HG03025 (cell line): Measurements from ENCODE around the gene BTBD18.

ENCODE experiments used
- ATAC-seq: cut with Tn5 transposase; IDR thresholded peaks from one replicate; pipeline ENCODE4 v1.9.1; 2021; ENCODE audit warnings: mild to moderate bottlenecking, moderate library complexity; ENCODE audit not compliant: unreplicated experiment, low FRiP score

The BTBD18 gene, protein sequence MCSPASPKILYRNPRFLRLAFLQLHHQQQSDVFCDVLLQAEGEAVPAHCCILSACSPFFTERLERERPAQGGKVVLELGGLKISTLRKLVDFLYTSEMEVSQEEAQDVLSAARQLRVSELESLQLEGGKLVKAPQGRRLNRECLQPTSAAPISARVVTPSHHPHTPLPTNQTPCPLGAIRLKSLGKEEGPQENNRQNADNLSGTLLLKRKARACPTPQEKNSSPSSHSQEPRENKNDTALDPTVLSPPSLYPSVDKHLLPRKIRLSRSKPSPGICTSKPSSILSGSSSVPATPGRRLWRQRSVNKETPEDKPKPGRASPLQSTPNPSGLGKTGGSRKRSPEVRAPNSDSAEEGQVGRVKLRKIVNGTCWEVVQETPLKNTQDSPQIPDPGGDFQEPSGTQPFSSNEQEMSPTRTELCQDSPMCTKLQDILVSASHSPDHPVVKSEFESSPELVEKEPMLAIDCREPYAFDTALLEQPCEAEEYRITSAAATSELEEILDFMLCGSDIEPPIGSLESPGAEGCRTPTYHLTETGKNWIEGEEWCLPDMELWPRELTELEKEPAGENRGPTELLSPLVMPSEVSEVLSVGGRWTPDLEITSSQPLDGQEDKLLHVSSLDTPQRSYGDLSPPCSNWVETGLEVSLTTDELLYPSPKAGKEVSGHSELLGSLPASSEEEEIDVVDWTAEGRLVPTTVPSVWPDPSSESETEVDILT

DNA sequence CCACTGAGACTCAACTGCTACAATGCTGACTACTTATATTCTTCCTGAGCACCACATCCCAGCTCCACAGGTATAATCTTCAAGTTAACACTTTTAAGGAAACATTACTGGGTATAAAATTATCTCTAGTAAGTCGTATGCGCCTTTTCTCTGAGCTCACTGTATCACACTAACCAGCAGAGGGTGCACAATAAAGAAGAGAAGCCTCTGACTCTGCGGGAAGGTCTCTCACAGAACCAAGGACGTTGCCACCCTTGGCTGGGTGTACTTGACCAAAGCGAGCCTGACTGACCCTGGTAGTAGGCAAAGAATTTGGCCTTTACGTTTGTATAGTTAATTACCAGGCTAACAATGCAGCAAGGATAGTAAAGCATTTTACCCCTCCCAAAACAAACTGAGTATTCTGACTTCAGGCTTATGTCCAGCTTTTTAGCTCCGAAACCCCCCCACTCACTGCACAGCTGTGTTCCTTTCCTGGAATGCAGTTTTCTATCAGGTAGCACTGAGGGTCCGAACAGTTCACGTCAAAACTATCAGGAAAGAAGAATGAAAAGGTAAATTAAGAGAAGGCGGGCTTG lies at the start of gene BTBD18:
Gene BTBD18 (minus strand): TSS at position 144 of the 578 bp plus-strand sequence. CDS start 631 bp downstream, outside the sequence.
- ATAC-seq: no peak

DNA sequence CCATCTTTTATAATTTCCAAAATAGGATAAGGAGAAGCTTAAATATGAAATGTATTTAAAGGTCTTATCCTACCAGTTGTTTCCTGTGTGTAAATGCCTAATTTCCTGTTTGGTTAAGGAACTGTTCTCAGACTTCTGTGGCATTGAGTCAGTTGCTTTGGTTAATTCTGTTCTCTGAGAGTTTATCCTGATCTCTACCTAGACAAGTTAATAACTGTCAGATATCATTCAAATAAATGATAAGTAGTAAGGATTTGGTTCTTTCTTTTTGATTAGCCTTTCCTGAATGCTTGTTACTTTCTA lies 49.5 kb upstream of the BTBD18 start:
- no peak for ATAC-seq

DNA sequence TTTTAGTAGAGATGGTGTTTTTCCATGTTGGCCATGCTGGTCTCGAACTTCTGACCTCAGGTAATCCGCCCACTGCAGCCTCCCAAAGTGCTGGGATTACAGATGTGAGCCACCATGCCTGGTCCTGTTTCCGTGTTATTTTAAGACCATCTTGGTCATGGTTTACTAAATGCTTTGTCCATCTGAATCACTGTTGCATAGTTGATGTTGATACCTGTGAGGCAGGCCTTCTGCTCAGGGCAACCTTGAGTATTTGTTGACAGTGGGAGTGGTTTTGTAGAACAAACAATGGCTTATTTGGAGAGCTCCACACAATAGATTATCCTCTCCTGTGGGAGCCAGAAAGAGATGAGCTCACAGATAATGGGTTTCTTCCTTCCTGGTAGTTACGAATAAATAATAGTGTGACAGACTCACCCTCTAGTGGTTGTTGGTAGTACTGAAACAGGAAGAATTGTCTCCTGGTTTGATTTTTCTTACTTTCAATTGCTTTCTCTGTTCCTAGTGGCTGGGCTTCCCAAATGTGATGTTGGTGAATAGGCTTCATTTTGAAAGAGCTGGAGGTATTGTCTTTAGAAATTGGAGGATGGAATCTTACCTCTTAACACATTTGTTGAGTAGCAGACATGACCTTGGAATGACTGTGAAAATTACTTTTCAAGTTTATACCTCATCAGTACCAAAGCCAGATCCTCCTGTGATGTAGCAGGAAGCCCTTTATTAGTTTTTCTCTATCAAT lies 49.0 kb upstream of the BTBD18 start:
- ATAC-seq: no peak

DNA sequence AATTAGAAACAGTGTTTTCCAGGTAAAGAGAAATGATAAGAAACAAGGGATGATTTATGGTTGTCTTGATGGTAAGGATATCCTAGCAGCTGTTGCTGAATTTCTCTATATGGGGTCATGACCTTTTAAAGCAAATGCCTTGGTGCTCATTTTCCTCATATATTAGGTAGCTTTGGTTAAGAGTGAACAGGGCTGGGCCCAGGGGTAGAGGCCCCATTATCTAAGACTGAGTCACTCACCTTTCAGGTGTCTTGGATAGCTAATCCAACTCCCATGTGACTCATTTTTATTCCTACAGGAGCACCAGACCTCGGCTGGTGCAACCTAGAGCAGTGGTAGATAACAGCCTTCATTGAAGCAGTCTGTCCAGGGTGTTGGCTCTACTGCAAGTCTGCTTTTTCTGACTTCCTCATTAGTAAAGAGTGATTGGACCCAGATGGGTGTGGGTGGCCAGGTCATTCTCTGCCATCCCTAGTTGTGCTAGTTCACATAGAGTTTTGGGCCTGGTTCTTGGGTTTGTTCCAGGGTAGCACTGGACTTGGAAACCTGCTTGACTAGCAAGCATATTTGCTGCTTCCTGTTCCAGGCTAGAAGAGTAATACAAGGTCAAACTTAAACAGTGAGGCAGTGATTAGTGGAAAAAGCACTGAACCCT lies 47.4 kb upstream of the BTBD18 start:
- no peak for ATAC-seq

DNA sequence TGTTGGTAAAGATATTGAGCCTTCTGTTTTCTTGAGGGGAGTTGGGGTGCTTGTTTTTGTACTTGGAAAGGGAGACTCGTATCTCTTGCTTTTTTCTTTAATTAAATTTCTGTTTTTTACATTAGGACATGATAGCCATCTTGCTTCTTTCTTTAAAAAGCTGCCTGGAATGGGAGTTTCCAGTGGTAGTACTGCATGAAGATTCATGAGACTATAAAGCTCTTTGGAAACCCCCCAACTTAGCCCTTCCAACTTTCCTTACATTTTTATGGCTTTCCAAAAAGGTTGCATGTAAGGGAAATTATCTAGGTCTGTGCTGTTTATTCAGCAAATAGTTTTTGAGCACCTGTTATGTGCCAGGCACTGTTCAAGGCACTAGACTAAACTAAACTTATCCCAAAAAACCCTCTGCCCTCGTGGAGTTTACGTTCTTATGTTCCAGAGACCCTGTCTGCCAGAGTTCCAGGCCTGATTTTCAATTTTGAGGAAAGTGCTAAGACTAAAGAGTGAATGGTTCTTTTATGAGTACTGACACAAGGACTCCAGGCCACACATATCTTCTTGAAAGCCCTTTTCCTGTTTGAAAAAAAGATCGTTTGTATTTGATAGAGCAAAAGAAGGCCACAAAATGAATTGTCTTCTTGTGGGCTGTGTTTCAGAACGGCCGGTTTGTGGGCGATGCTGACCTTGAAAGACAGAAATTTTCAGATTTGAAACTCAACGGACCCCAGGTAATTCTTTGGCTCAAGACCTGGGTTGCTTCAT lies 41.9 kb upstream of the BTBD18 start:
- ATAC-seq: no peak

DNA sequence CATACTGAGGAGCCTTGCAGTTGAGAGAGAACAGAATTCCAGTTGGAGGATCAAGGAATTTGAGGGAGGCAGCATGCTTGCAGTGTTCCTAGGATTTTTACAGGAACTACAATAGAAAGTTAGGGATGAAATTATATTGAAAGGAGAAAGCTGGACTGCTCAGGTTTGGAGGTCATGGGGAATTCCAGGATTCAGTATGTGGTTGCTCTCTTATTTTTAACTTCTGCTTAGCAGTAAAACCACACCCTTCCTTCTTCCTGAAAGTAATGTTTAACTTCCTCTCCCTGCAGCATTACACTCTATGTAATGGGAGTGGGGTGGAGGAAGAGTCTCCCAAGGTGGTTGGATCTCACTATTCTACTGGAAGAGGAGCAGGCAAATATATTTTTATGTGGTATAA lies 41.3 kb upstream of the BTBD18 start:
- no peak for ATAC-seq

DNA sequence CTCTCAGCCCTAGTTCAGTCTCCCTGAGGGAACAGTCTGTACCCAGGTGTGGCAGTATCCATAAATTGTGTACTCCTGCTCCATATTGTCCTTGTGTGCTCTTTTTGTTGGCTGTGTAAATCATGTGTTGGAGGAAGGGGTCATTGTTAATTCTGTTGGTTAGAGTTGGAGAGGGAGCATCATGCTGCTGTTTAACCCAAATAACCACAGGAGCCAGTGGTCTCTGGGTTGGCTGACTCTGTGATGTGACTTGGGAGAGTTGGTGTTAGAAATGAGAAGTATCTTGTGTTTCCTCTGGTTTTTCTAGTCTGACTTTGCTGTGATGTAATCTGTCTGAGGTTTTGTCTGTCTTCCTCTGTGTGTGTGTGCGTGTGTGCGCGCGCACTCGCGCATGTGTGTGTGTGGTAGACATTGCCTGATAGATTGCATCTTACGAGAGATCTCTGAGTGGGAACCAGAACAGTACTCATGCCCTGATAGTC lies 40.5 kb upstream of the BTBD18 start:
- ATAC-seq: peak; percentile 68

DNA sequence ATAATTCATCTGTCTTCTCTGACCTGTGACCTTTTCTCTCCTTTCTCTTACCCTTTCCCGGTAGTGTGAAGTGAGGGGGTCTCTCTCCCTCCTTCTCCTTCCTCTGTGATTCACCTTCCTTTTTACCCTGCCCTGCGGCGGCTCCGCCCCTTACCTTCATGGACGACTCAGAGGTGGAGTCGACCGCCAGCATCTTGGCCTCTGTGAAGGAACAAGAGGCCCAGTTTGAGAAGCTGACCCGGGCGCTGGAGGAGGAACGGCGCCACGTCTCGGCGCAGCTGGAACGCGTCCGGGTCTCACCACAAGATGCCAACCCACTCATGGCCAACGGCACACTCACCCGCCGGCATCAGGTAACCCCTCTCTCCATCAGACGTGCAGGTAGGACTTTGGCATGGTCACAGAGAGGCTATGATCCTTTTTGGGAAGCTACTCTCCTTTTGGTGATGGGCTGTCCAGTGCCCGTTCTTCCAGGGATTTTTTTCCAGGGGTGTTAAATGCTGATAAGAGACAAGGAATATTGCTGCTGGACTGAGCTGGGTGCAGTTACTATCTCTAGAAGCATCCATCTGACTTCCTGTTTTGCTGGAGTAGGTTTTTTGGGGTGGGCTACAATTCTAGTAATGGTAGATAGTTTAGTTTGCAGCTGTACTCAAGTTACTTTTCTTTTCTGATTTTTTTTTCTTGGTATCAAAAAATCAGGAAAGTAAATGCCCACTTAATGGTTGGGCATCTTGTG lies 39.9 kb upstream of the BTBD18 start:
- ATAC-seq: no peak

DNA sequence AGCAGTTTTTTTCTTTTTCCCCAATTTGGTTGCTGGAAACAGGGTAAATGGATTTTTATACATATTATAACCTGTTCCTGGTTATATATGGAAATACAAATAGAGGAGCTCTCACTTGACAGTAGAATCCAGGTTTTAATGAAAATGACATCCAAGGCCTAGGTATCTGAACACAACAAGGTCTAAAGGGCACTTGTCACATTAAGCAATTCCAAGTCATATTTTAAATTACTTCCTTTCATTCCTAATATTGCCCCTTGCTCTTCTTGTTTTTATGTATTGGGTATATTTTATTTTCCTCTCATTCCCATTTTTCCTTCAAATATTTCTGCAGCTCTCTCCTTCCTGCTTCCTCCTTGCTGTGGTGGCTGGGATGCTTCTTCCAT lies 37.1 kb upstream of the BTBD18 start:
- no peak for ATAC-seq

DNA sequence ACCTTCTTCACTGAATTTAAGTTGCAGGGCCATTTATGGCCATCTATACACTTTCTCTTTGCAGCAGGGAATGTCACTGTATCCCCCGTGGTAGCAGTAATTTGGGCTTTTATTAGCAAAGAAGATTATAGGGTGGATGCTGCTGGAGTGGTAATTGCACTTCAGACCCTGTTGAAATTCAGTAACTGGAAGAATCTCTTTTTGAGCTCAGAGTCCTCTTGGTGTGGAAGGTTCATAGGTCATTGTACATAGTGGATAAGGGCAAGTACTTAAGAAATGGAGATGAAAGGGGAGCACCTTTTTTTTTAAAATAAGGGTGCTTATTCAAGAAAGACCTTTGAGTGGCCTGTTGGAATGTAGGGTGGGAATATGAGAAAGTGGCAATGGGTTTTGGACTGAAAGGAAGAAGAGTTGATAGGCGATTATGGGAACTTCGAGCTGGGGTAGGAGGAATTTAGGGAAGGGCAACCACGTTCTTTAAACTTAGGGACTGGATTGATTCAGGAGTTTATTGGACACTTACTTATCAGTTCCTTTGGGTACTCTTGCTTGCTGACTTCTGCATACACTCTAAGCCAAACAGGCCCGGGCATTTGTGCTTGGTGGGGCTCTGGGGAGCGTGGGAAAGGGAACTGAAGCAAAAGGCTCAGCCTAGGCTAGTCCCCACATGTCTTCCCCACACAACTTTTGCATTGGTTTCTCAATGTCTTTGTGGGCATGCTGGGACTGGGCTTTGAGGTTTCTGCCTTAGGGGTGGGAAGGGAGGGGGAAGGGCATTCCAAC lies 36.5 kb upstream of the BTBD18 start:
- ATAC-seq: no peak

DNA sequence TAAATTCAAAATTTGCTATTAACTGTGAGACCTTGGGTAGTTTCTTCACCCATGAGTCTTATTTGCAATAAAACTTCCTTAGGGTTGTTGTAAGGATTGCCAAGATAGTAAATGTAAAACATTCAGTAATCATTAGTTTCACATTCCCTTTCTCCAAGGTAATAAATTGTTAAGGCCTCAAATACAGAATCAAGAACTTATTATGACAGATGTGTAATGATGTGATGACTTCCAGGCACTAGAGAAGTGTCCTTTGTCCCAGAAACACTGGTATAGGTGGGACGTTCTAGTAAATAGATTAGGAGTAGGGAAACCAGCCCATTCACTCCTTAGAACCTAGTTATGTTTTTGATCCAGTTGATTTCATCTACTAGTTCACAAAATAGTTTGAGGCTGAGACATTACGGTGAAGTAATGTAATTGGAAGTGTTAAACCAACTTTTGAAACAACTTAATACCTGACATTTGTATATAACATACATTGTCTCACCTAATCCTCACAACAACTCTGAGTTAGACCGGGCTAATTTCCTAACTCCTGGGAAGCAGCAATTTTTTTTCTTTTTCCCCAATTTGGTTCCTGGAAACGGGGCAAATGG lies 35.5 kb upstream of the BTBD18 start:
- ATAC-seq: no peak

DNA sequence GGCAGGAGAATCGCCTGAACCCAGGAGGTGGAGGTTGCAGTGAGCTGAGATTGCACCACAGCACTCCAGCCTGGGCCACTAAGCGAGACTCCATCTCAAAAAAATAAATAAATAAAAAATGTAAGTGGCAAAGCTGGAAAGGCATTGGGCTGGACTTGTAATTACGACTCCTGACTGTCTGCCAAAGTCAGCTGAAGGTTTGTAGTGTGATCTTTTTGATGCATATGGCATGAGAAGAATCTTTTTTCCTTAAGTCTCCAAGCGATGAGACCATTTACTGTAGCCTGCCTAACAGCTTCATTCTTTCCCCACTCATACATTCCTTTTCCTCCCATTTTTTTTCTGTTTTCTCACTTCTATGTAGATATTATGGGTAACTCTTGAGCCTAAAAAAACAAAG lies 34.8 kb upstream of the BTBD18 start:
- ATAC-seq: no peak

DNA sequence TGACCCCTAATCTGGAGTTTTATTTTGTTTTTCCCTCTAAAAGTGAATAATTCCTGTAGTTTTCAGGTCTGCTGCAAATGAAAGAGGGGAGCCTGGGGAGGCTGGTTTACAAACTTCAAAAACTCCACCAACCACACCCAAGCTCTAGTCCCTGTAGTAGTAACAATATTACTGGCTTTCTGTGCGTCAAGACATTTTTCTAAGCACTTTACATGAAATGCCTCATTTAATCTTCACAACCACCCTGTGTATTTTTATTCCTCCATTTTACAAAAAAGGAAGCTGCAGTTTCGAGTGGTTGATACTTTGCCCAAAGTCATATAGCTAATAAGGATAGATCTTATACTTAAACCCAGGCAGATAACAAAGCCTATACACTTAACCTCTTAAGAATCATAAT lies 33.5 kb upstream of the BTBD18 start:
- no peak for ATAC-seq

DNA sequence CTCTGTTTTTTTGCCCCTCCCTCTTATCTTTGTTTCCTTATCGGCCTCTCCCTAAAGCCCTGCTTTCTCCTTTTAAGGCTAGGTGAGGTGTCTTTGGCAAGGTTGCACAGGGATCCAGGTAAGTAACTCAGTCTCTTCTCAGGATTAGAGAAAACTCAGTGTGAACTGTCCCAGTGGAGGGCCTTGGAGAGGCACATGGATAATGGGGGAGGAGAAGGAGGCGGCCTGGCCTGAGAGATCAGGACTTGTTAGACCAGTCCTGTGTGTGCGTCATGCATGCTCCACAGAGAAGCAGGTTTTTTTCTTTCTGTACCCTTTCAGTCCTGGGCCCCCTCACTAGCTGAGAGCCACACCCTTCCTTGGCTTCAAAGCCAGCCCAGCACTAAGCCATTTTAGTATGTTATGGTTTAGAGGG lies 29.9 kb upstream of the BTBD18 start:
- ATAC-seq: no peak

DNA sequence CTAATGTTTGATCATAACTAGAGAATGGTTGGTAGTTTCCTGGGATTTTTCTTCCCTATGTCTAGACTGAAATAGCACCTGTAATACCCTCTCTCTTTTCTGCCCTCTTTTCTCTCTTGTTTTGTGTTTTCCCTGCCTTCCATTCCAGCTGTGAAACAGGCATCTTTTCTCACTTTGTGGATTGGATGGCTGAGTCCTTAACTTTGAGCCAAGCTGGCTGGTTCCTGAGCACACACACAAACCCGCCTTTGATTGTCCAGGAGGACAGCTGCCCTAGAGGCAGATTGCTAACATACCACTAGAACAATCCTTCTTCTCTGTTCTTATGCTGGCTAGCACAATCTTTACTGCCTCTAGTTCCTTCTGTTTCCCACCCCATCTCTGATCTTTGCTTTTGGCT lies 27.7 kb upstream of the BTBD18 start:
- ATAC-seq: no peak

DNA sequence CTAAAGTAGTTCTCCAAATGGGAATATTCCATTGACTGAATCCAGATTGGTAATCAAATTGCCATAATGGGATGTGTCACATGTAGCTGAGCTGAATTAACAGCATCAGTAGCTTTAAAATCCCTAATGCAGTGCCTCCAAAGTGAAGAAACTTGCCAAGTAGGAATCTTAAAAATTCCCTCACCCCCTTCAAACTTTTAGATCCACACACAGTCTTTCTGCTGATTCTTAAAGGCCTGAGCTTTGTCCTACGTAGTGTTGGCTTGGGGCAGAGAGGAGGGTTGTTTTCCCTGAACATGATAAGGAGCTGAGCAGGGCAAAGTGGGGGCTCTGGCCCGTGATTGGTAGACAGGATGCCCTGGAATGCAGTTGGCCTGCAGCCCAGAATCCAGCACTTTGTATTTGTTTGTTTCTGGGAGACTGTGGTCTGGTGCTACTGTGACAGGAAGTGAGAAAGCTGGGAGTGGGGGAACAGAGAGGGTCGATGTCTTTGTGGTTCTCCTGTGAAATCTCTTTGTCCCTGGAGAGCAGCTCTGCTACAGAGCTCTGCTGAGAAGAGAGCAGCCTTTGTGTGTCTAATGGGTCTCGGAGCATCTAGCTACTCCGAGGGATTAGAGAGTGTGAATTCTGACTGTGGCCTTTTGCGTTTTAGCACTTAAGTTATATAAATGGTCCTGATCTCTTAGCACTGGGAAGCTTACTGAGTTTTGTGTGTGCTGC lies 26.9 kb upstream of the BTBD18 start:
- ATAC-seq: no peak

DNA sequence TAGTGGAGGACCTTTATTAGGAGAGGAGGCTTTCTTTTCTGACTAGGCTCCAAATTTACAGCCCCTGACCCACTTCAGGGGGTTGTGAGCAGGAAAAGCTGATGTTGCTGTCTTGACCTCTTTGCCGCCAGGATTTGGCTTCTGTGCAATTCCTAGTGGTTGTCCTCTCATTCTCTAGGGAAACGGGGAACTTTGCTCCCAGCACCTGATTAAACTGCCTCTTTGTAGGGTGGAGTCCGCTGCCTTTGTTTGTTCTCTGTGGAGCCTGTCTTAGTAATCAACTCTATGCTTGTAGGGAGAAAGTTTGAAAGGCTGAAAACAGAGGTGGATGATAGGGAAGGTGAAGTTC lies 26.3 kb upstream of the BTBD18 start:
- ATAC-seq: no peak
